Calu3 (cell line): Measurements from ENCODE around the gene MAN1C1. TPM values are rescaled to one million over a fixed set of nuclear protein-coding genes. Genes with fewer than 3 reads are reported as not detected.

ENCODE experiments used
- BruUV-seq: library from RNA; stranded (reverse); fragments of 400-500 nt; replicated peaks from 2 replicates; lab custom pipeline; 2021; lab: Mats Ljungman, UMichigan
- CTCF ChIA-PET: fragments of 300-600 bp; sonication (Branson Sonifier 250); formaldehyde crosslinking; loops from one replicate; lab custom pipeline; 2022; ENCODE audit warnings: antibody characterized with exemption; lab: Charles Lee
- DNase-seq: peaks from one replicate; pipeline ENCODE4 v3.0.0; 2022
- H3K27ac Mint-ChIP-seq: one replicate; pipeline ENCODE4 v1.8.0; 2022; ENCODE audit warnings: mixed read lengths; ENCODE audit not compliant: unreplicated experiment
- H3K27me3 Mint-ChIP-seq: one replicate; pipeline ENCODE4 v1.8.0; 2022; ENCODE audit warnings: mixed read lengths; ENCODE audit not compliant: unreplicated experiment
- H3K36me3 Mint-ChIP-seq: one replicate; pipeline ENCODE4 v1.8.0; 2022; ENCODE audit warnings: mild to moderate bottlenecking, moderate library complexity, mixed read lengths; ENCODE audit not compliant: insufficient read depth, unreplicated experiment
- H3K4me1 Mint-ChIP-seq: one replicate; pipeline ENCODE4 v1.8.0; 2022; ENCODE audit warnings: mild to moderate bottlenecking, low read depth, mixed read lengths; ENCODE audit not compliant: unreplicated experiment
- H3K4me3 Mint-ChIP-seq: one replicate; pipeline ENCODE4 v1.8.0; 2022; ENCODE audit warnings: mild to moderate bottlenecking, low read depth, moderate library complexity, mixed read lengths; ENCODE audit not compliant: unreplicated experiment
- H3K9me3 Mint-ChIP-seq: one replicate; pipeline ENCODE4 v1.8.0; 2022; ENCODE audit warnings: low read depth, mixed read lengths; ENCODE audit not compliant: unreplicated experiment
- intact Hi-C: fragments of 100-400 bp; cut with micrococcal nuclease; formaldehyde crosslinking; loops from one replicate; pipeline ENCODE4 v1.10.0; 2022; ENCODE audit not compliant: unreplicated experiment
- total RNA-seq: library from RNA; stranded (reverse); gene quantifications from 2 replicates; pipeline ENCODE4 v1.2.3, GENCODE V29; 2022
- TF ChIP-seq, protein P1 (sequence below): fragments of 200-600 bp; IDR thresholded peaks from one replicate; pipeline ENCODE4 v1.8.0; 2022; ENCODE audit warnings: antibody characterized with exemption; ENCODE audit not compliant: unreplicated experiment

Gene MAN1C1
- total RNA-seq, 1 experiment from 2014 or later, result 0.14 TPM

GRCh38 chr1:25833158-25833557, 216.6 kb downstream of the MAN1C1 start:
- peaks cover 14% of the 10 kb centered on the region for H3K36me3 Mint-ChIP-seq
- no peaks in the 10 kb centered on the region for H3K4me1 Mint-ChIP-seq
- H3K27ac Mint-ChIP-seq, result no peak overlapping the region
- no TSS peak for BruUV-seq
- intact Hi-C loops, result no loop called here
- no peaks in the 10 kb centered on the region for H3K27me3 Mint-ChIP-seq
- CTCF ChIA-PET, result interaction anchor here (0.7 kb wide), 1 partner anchor 166 kb away, joined by 5 read pairs; no protein-coding TSS in a partner anchor
- H3K4me3 Mint-ChIP-seq, result no peak overlapping the region
- H3K9me3 Mint-ChIP-seq, result no peaks in the 10 kb centered on the region
- DNase-seq, result no peak
- TF ChIP-seq, protein P1, sequence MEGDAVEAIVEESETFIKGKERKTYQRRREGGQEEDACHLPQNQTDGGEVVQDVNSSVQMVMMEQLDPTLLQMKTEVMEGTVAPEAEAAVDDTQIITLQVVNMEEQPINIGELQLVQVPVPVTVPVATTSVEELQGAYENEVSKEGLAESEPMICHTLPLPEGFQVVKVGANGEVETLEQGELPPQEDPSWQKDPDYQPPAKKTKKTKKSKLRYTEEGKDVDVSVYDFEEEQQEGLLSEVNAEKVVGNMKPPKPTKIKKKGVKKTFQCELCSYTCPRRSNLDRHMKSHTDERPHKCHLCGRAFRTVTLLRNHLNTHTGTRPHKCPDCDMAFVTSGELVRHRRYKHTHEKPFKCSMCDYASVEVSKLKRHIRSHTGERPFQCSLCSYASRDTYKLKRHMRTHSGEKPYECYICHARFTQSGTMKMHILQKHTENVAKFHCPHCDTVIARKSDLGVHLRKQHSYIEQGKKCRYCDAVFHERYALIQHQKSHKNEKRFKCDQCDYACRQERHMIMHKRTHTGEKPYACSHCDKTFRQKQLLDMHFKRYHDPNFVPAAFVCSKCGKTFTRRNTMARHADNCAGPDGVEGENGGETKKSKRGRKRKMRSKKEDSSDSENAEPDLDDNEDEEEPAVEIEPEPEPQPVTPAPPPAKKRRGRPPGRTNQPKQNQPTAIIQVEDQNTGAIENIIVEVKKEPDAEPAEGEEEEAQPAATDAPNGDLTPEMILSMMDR, result no peak

Other genes with a start within 250 kb of the MAN1C1 start
- 0.44 TPM in 1 of 2 replicates, not detected in the other for gene RHCE, start 196.0 kb upstream of the MAN1C1 start, total RNA-seq
- 14.1 and 16.4 TPM in 2 replicates for gene MACO1, start 185.9 kb upstream of the MAN1C1 start, total RNA-seq
- gene LDLRAP1, start 73.2 kb upstream of the MAN1C1 start, total RNA-seq, result 8.3 and 12.2 TPM in 2 replicates
- gene SELENON, start 183.4 kb downstream of the MAN1C1 start, total RNA-seq, result 39.6 and 40.6 TPM in 2 replicates
- gene MTFR1L, start 203.2 kb downstream of the MAN1C1 start, total RNA-seq, result 21.3 and 23.2 TPM in 2 replicates
- 7.7 and 10.6 TPM in 2 replicates for gene AUNIP, start 242.7 kb downstream of the MAN1C1 start, total RNA-seq